ENCODE results near the gene SCN1A.
"Not testable (repeated sequence)": the region's sequence is repeated elsewhere in the genome, so short reads cannot be mapped to it uniquely, and the experiment has no call there.

Gene SCN1A

DNA sequence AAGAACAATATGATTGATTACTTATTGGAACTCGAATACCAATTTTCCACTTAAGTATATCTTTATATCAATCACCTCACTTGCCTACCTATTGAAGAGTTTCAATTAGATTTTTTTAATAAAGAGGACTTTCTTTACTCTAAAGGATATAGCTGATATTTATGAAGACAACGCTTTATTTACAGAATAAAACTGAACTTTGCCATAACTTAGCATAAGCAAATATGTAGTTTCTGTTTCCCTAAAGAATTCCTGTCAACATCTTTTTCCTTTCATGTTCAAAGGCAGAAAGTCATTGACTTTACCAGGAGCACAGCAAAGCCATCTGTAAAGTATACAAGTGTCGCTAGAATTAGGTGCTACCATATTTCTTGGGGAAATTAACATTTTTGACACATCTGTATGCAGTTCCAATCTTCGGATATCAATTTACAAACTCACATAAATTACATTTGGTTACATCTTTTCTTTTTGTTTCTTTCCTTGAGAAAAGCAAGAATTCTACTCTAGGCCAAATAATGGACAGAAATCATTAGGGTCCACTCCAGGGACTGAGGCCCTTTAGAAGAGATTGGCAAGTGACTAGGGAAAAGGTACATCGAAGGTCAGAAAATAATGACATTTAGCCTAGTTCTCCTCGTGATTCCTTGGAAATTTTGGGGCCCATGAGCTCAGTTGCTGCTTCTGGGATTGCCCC lies 7.5 kb upstream of the SCN1A start:
- DNase-seq (ENCODE audit: low read depth), result no peak

DNA sequence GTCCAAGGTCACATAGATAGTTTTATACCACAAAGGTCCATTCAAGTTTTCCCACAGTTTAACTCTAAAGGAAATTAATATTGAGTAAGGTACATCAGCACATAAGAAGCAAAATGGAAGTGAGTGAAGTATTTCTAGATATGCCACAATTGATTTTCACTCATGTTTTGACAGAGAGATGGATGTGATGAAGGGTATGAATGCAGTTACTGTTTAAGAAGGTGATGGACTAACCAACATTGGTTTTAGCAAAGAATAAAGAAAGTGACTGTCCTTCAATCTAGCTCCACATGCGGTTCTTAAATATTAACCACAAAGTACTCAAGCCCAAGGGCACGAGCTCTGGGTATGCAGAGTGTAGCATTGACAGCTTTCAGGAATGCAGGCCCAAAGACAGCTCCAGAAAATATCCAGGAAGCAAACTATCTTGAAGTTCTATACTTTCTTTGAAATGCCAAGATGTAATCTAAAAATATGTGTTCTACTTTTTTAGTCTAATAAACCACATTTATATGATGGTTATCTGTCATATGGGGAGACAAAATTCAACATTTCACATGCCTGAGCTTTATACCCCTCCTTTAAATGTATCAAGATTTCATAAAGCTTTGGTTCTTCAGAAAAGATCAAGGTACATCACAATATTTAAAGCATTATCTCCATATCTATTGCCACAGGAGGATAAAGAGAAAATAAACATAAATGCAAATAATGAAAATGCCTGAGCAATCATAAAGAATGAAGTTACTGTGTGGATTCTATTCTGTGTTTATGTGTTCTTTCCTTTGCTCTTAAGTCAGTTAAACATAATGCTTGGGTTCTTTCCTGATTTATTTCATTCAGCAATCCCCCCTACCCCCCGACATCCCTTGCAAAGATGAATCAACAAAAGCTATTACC lies 6.7 kb upstream of the SCN1A start:
- DNase-seq (ENCODE audit: low read depth), result no peak

DNA sequence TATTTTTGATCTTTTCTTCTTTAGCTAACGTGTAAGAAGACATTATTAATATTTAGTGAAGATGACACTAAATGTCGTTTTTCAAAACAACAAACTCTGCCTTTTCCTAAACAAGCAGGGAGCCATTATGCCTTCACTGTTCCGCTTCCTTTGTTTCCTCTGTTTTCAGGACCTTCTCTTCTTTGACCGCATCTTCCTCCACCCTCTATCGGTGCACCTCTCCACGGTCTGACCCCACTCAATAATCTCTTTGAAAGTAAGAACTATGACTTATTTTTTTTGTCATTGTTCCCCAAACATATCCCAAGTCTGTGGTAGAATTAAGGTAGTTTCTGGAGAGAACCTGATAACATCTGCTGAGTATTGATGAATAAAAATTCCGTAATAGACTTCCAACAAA lies 5.8 kb upstream of the SCN1A start:
- DNase-seq (ENCODE audit: low read depth), result no peak

DNA sequence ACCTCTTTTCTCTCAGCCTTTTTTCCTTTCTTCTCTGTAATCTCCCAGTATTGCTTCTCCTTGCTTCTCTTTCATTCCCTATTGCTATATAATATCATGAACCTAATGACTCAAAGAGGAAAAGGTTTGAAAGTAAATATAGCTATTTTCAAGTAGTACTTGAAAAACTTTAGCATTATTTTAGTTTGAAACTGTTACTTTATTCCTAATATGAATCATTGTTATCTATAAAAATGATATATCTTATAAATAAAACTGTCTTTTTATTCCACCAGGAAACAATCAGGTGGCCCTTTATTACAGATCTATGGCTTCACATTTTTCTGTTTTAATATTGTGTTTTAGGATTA lies 311 bp upstream of the SCN1A start:
- DNase-seq (ENCODE audit: low read depth), result no peak

DNA sequence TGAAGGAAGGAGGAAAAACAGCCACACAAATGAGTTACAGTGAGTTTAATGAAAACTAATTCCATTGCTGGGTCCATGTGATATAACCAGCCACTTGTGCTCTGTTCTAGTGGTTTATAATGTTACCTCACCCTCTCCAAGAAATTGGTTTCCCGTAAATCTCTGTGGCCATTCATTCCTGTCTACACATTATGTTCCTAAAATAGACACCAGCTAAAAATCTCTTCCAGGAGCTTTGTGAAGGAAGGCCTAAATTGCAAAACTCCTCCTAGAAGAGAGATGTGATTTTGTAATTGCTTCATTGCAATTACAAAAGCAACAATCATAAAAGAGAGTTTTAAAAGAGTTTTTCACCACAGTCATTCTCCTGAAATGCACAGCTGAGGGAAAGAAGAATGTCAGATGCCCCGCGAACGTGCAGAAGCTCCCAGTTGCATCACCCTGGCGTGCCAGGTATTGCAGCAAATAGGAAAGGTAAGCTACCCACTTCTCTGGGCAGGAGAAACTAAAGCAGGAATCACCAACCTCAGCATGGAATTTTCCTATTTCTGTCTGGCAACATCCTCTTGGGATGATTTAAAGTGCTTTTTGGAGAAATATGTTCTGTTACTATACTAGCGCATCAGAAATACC lies 1.7 kb downstream of the SCN1A start:
- no peak for DNase-seq (ENCODE audit: low read depth)

DNA sequence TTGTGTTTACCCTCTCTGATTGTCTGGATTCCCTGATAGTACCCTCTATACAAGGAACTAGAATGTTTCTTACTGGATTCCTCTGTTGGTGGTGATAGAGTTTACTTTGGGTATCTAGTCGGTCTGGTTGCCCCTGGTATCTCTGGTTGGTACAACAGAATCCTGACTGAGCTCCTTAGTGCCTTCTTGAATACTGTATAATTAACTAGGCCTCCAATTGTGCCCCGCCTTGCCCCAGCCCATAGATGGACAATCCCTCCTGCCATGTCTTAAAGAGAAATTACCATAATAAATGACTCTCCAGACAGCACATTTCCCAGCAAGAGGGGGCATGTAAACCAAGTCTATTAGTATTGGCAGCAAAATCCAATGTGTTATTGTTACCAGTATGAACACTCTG lies 2.3 kb downstream of the SCN1A start:
- DNase-seq (ENCODE audit: low read depth), result no peak

DNA sequence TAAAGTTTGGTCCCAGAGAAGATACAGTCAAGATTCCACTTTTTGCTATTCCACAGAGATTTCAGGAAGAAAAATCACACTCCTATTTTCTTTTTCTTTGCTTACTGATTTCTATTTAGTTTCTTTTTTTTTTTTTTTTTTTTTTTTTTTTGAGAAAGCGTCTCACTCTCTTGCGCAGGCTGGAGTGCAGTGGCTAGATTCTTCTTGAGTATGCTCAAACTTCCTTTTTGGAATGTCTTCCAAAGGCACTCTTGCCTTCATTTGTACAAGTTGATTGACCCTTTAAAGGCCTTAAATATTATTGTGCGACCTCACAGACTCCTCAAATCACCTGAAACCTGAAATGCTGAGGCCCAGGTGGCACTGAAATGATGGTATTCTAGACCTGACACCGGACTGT lies 9.6 kb downstream of the SCN1A start:
- no peak for DNase-seq (ENCODE audit: low read depth)

DNA sequence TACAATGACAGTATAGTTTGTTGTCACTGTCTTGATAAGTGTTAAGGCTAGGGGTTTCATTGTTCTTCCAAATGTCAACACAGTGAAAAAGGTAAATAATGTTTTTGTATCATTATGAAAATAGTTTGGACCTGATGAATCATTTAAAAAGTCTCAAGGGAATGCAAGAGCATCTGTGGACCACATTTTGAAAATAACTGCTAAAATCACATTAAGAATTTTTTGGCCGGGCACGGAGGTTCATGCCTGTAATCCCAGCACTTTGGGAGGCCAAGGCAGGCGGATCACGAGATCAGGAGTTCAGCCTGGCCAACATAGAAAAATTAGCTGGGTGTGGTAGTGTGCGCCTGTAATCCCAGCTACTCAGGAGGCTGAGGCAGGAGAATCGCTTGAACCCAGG lies 10.3 kb downstream of the SCN1A start:
- DNase-seq (ENCODE audit: low read depth), result no peak

DNA sequence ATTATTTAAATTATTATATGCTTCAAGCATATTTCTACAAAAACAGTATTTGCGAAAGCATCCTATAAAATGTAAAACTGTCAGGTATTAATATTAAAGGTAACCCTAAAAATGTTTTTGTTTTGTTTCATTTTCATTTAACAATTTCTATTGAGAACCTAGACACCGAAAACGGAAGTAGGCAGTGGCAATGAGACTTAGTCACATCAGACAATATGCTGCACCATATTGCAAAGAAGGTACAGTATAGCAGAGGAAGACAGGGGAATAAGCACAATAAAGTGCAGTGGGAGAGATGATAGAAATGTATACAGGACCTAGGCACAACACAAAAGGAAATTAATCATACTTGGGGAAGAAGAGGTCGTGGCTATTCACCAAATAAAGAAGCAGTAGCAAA lies 12.2 kb downstream of the SCN1A start:
- no peak for DNase-seq (ENCODE audit: low read depth)

DNA sequence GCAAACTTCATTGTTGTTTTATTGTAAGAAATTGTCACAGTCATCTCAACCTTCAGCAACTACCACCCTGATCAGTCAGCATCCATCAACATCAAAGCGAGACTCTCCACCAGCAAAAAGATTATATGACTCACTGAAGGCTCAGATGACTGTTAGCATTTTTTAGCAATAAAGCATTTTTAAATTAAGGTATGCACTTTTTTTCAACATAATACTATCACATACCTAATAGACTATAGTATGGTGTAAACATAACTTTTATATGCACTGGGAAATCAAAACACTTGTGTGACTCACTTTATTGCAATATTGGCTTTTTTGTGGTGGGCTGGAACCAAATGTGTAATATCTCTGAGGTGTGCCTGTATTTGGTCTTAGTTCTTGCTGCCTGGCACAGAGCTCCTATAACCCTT lies 15.6 kb downstream of the SCN1A start:
- DNase-seq (ENCODE audit: low read depth), result no peak

DNA sequence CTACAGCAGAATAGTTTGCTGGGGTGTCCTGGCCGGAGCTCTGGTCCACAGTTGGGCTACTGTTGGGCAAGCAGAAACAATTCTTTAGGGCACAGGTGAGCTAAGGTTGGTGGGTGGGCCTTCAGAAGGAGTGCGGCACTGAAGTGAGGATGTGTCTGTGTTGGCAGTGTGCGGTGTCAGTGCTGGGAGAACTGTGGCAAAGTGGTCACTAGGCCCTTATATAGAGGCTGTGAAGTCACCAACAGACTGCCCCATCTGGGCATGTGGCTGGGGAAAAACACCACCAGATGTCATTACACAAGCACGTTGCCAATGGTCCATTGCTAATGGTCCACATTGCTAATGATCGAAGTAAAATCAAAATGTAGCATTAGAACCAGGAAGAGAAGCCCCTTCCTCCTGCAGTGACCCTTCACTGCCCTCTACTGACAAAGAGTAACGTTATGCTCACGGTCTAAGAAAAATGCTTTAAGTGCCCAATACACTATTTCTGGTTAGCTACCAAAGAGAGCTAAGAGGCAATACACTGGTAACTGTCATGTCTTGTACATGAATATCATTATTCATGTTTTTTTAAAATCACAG lies 21.3 kb downstream of the SCN1A start:
- DNase-seq (ENCODE audit: low read depth), result no peak

DNA sequence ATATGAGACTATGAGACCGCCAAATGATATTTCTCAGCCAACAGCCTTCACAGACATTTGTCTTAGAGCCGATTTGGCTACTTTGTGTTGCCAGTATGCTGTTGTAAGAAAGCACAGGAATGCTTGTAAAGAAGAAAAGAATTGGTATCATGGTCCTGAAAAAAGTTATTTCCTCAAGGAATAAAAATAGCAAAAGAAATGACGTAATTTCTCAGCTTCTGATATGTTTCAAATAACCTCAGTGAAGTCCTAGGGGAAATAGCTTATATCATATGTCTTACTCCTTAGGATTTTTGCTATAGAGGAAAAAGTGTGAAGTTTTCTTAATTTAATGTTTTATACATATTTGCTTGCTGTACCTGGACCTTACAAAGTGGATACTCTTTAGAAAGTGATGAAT lies 23.0 kb downstream of the SCN1A start:
- no peak for DNase-seq (ENCODE audit: low read depth)

DNA sequence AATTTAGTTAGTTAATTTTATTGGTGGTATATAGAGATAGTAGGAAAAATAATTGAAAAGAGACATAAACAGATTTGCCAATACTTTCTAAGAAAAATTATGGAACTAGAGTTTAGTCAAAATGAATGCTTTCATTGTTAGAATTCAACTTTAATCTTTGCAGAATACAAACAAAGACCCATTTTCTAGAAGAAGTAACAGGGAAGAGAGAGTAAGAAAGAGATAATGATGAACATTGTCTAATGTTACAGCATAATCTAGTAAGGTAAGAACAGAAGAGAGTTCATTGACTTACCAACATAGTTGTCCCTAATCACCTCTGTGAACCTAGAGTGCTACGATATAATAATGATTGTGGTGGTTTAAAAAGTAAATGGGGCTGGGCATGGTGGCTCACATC lies 23.7 kb downstream of the SCN1A start:
- DNase-seq (ENCODE audit: low read depth), result no peak

DNA sequence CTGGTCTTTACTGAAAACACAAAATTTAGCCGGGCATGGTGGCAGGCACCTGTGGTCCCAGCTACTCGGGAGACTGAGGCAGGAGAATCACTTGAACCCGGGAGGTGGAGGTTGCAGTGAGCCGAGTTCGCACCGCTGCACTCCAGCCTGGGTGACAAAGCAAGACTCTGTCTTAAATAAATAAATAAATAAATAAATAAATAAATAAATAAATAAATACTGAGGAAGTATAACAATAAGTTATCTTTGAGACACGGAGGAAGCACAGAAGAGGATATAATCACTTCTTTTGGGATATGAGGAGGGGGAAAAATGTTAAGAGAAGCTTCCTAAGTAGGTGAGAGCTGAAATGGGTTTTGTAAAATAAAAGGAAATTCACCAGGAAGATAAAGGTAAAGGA lies 24.5 kb downstream of the SCN1A start:
- DNase-seq (ENCODE audit: low read depth), result not testable (repeated sequence)

DNA sequence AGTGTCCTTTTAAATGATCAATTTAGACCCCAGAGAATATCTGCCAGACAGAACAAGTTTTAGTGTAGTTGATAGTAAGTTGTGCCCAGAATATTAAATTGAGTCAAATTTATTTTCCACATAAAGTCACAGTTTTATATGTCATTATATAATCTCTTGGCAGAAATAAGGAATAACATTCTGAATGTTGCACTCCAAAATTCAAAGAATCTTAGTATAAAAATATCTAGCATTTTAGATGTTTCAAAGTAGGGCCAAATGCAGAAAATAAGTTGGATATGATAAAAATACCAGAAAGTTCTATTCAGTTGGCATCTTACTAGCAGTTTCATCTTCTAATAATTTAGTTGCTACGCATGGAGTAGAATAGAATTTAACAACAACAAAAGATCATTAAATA lies 33.5 kb downstream of the SCN1A start:
- DNase-seq (ENCODE audit: low read depth), result no peak

DNA sequence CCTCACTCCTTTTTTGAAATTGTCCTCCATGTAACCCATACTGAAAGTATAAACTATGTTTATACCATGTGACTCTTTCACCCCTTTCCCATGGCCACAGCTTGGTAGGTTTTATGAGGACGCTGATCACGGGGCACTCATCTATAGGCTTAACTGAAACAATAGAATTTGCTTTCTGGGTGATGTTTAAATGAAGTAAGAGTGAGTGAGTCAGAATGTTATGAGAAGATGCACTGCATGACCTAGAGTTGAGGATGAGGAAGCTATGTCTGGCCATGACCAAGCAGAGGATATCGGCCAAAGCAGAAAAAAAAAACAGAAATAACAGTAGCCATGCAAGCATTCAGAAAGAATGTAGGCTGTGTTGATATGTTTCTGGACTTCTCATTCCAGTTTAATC lies 34.9 kb downstream of the SCN1A start:
- no peak for DNase-seq (ENCODE audit: low read depth)

DNA sequence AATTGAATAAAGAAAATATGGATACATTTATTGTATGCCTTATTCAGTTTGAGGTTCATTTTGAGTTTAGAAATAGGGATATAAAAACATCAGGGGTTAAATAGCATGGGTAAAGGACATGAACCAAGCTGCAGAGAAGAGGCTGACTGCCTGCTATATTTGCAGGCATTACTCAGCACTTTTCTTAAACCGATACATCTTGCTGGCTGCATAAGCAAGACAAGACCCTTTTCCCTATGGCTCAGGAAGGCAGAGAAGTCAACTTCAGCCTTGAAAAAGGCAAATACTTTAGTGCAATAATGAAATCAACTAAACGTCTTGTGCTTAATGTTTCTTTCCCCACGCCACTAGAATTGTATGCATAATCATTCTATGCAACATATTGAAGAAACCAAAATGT lies 36.4 kb downstream of the SCN1A start:
- DNase-seq (ENCODE audit: low read depth), result no peak

DNA sequence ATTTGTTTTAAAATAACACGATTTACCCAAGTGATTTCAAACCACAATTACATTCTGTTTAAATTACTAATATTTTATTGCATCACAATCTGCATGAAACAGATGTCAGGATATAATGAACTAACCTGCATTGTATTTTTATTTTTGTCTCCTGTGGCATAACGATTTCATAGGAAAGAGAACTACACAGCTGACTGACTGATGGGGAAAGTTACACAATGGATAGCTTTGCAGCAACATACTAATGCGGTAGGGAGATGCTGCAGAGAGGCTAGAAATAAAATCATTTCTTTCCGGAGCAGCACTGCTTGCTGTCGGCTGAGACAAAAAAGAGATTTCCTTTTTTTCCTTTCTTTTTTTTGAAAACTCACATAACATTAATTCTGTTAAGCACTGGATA lies 36.9 kb downstream of the SCN1A start:
- DNase-seq (ENCODE audit: low read depth), result no peak

DNA sequence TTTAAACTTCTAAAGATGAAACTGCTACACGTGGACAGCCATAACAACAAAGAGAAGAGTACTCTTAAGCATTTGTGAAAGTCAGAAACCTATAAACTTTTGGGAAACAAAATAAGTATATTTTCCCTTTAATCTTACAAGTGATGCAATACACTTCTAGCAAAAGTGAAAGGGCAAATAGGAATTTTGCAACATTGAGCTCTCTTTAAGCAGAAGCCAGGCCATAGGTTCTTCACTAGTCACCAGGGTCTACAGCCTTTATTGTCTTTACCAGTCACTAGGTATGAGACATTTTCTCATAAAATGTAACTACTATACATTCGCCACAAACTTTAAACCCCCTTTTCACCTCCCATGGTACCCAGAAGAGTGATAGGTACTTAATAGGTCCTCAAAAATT lies 37.5 kb downstream of the SCN1A start:
- DNase-seq (ENCODE audit: low read depth), result no peak

DNA sequence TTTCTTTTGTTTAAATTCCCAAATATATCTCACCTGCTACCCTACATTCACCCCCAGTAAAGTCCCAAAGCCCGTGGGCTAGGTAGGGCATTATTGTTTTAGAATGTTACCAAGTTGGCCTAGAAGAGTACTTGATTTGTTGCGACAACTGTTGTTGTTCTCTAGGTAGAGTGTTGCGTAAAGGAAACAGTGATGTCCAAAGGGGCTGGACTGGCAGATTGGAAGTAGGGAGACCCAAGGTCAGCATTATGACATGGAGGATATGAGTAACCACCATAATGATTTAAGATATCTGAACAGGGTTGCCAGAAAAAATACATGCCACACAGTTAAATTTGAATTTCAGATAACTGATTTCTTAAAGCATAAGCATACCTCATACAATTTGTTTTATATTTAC lies 39.2 kb downstream of the SCN1A start:
- DNase-seq (ENCODE audit: low read depth), result no peak

DNA sequence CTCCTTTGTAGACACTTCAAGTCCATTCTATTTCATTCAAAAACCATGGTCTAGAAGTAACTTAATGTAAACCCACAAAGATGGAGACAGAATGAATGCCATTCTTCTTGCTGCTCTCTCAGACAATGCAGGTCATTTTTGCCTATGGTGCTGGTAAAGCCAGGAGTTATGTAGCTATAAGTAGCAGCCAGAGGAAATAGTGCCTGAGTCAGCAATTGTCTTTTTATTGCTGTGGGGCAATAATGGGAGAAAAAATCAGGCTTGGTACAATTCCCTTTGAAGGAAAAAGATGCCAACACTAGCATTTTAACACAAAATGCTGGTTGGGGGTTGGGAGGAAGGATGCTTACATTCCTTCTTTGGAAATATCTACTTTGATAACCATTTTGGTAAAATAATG lies 43.5 kb downstream of the SCN1A start:
- no peak for DNase-seq (ENCODE audit: low read depth)

DNA sequence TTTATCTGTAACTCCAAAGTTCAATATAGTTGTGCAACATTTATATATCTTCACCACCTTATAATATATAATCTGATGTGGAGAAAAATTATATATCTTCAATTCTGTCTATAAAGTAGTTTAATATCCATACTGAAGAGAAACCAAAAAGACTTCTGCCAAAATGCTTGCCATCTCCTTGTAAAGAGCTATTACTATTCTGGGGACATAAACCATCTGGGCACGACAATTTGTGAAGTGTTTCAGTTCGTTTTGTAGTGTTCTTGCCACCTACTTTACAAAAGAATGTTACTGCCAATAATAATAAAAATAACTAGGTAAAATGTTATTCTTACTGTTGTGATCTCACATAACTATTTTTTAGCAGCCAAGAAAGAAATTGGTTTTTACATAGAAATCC lies 45.1 kb downstream of the SCN1A start:
- DNase-seq (ENCODE audit: low read depth), result no peak

DNA sequence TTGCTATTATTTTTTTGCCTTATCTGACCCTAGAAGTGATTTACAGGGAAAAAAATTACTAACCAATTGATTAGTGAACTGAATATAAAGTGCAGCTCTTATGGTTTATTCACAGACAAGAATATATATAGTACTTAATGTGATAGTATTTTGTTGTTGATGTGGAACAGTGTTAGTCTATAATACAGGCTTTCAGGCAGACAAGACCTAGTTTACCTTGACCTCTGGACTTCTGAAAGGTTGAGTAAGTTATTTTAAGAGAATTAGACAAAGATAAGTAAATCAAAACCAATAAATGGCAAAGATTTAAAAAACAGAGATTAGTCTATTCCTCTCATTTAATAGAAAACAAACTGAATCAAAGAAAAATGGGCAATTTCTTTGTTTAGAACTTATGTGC lies 46.0 kb downstream of the SCN1A start:
- no peak for DNase-seq (ENCODE audit: low read depth)
